Measurements from ENCODE around the gene TRPM4. TPM values are rescaled to one million over a fixed set of nuclear protein-coding genes. Genes with fewer than 3 reads are reported as not detected.
"Not testable (repeated sequence)": the region's sequence is repeated elsewhere in the genome, so short reads cannot be mapped to it uniquely, and the experiment has no call there.

TRPM4 gene
- total RNA-seq, 3 donors from 2014 or later = 0.37 to 0.43 (median 0.38) TPM

- not testable (repeated sequence) for H3K36me3 Mint-ChIP-seq (ENCODE audit: insufficient read depth); H3K4me3 Mint-ChIP-seq; DNase-seq; ATAC-seq; H3K9me3 Mint-ChIP-seq; H3K4me1 Mint-ChIP-seq (ENCODE audit: low read depth); H3K27me3 Mint-ChIP-seq (ENCODE audit: low read depth)
Measured at GRCh38 chr19:49182010-49182847, 24.6 kb downstream of the TRPM4 start.

DNA sequence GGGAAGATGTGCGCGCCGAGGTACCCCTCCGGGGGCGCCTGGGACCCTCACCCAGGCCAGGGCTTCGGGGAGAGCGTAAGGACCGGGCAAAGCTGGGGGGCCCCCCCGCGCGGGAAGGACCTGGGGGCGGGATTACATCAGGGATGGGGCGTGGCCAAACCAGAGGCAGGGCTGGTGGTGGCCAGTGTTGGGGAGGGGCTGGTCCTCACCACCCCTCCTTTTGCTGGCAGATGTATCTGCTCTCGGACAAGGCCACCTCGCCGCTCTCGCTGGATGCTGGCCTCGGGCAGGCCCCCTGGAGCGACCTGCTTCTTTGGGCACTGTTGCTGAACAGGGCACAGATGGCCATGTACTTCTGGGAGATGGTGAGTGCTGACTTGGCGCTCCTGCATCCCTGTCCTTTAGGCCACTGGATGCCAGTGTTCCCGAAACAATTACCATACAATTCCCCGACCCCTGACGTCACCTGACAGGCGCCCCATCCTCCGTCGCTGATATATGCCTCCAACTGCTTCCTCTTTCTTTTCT, 25.3 kb downstream of the TRPM4 start:
- Mint-ChIP-seq H3K27me3 (ENCODE audit: low read depth) (peaks cover 7% of the 10 kb centered on the region), H3K9me3 (peaks cover 5% of the 10 kb centered on the region), H3K4me3 (no peak overlapping the region), H3K36me3 (ENCODE audit: insufficient read depth) (no peaks in the 10 kb centered on the region), H3K4me1 (ENCODE audit: low read depth) (no peaks in the 10 kb centered on the region)
- DNase-seq (no peak), ATAC-seq (no peak)

- DNase-seq (no peak), ATAC-seq (no peak)
- H3K4me3 Mint-ChIP-seq = no peak overlapping the region
- H3K4me1 Mint-ChIP-seq (ENCODE audit: low read depth) = peaks cover 8% of the 10 kb centered on the region
- no peaks in the 10 kb centered on the region for H3K36me3 Mint-ChIP-seq (ENCODE audit: insufficient read depth)
- H3K27me3 Mint-ChIP-seq (ENCODE audit: low read depth) = peaks cover 3% of the 10 kb centered on the region
- H3K9me3 Mint-ChIP-seq = peaks cover 5% of the 10 kb centered on the region
Measured at GRCh38 chr19:49186108-49186507, 28.5 kb downstream of the TRPM4 start.

- ATAC-seq (no peak), DNase-seq (no peak)
- Mint-ChIP-seq H3K27me3 (ENCODE audit: low read depth) (no peaks in the 10 kb centered on the region), H3K4me1 (ENCODE audit: low read depth) (peaks cover 8% of the 10 kb centered on the region), H3K36me3 (ENCODE audit: insufficient read depth) (no peaks in the 10 kb centered on the region), H3K9me3 (peaks cover 5% of the 10 kb centered on the region), H3K4me3 (no peak overlapping the region)
Measured at GRCh38 chr19:49188626-49189200, 31.1 kb downstream of the TRPM4 start.

GRCh38 chr19:49189259-49189658, 31.7 kb downstream of the TRPM4 start:
- Mint-ChIP-seq H3K27me3 (ENCODE audit: low read depth) (no peaks in the 10 kb centered on the region), H3K9me3 (peaks cover under 1% of the 10 kb centered on the region), H3K36me3 (ENCODE audit: insufficient read depth) (no peaks in the 10 kb centered on the region), H3K4me1 (ENCODE audit: low read depth) (peaks cover 8% of the 10 kb centered on the region), H3K4me3 (no peak overlapping the region)
- ATAC-seq (no peak), DNase-seq (no peak)

GRCh38 chr19:49190781-49191180, 33.2 kb downstream of the TRPM4 start:
- Mint-ChIP-seq H3K36me3 (ENCODE audit: insufficient read depth) (no peaks in the 10 kb centered on the region), H3K4me3 (no peak overlapping the region), H3K27me3 (ENCODE audit: low read depth) (no peaks in the 10 kb centered on the region), H3K4me1 (ENCODE audit: low read depth) (peaks cover 8% of the 10 kb centered on the region), H3K9me3 (no peaks in the 10 kb centered on the region)
- DNase-seq (no peak), ATAC-seq (no peak)

- Mint-ChIP-seq H3K27me3 (ENCODE audit: low read depth) (peaks cover under 1% of the 10 kb centered on the region), H3K36me3 (ENCODE audit: insufficient read depth) (no peaks in the 10 kb centered on the region), H3K4me1 (ENCODE audit: low read depth) (peaks cover 9% of the 10 kb centered on the region), H3K4me3 (no peak overlapping the region), H3K9me3 (no peaks in the 10 kb centered on the region)
- DNase-seq (no peak), ATAC-seq (no peak)
Measured at GRCh38 chr19:49193822-49194394, 36.3 kb downstream of the TRPM4 start.

GRCh38 chr19:49194408-49194807, 36.8 kb downstream of the TRPM4 start:
- Mint-ChIP-seq H3K36me3 (ENCODE audit: insufficient read depth) (no peaks in the 10 kb centered on the region), H3K4me3 (no peak overlapping the region), H3K27me3 (ENCODE audit: low read depth) (peaks cover 2% of the 10 kb centered on the region), H3K4me1 (ENCODE audit: low read depth) (peaks cover 7% of the 10 kb centered on the region), H3K9me3 (no peaks in the 10 kb centered on the region)
- no peak for ATAC-seq
- DNase-seq = no peak

DNA sequence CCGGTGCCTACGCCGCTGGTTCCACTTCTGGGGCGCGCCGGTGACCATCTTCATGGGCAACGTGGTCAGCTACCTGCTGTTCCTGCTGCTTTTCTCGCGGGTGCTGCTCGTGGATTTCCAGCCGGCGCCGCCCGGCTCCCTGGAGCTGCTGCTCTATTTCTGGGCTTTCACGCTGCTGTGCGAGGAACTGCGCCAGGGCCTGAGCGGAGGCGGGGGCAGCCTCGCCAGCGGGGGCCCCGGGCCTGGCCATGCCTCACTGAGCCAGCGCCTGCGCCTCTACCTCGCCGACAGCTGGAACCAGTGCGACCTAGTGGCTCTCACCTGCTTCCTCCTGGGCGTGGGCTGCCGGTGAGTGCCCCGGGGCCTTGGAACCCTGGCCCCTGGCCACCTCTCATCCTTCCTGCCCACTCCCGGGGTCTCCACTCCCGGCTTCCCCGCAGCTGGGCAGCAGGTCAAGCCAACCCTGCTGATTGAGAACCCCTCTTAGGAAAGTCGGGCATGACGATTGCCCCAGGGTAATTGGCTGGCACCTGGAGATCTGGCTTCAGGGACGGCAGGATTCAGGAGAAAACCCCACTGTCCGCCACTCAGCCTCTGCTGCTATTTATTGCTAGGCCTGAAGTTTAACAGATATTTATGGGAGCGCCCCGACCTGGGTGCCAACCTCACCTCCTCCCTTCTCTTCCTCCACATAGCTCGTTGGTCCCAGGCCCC, 39.1 kb downstream of the TRPM4 start:
- ATAC-seq (no peak), DNase-seq (no peak)
- Mint-ChIP-seq H3K4me1 (ENCODE audit: low read depth) (peaks cover 3% of the 10 kb centered on the region), H3K4me3 (no peak overlapping the region), H3K27me3 (ENCODE audit: low read depth) (peaks cover 2% of the 10 kb centered on the region), H3K36me3 (ENCODE audit: insufficient read depth) (no peaks in the 10 kb centered on the region), H3K9me3 (no peaks in the 10 kb centered on the region)

- no peak overlapping the region for H3K4me3 Mint-ChIP-seq
- H3K36me3 Mint-ChIP-seq (ENCODE audit: insufficient read depth) = no peaks in the 10 kb centered on the region
- ATAC-seq (peak; percentile 59 to 62), DNase-seq (no peak)
- peaks cover 3% of the 10 kb centered on the region for H3K4me1 Mint-ChIP-seq (ENCODE audit: low read depth)
- peaks cover 2% of the 10 kb centered on the region for H3K27me3 Mint-ChIP-seq (ENCODE audit: low read depth)
- no peaks in the 10 kb centered on the region for H3K9me3 Mint-ChIP-seq
Measured at GRCh38 chr19:49200238-49200862, 42.8 kb downstream of the TRPM4 start.

DNA sequence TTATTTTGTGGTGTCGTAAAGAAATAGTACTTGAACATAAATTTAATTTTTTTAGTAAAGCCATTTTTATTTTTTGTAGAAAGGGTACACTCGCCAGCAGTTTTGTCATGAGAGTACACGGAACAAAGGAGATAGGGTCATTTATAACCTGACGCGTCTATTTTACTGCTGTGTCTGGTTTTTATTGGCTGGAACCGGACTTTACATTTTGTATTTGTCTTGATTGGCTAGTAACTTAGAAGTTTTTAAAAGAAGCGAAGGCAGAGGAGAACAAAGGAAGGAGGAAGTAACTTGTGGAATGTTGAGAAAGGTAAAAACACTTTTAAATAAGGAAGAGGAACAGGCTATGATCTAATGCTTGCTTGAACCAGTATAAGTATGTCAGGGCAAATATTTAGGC, 43.5 kb downstream of the TRPM4 start:
- Mint-ChIP-seq H3K4me1 (ENCODE audit: low read depth) (peaks cover 3% of the 10 kb centered on the region), H3K4me3 (no peak overlapping the region)
- ATAC-seq = no peak

DNA sequence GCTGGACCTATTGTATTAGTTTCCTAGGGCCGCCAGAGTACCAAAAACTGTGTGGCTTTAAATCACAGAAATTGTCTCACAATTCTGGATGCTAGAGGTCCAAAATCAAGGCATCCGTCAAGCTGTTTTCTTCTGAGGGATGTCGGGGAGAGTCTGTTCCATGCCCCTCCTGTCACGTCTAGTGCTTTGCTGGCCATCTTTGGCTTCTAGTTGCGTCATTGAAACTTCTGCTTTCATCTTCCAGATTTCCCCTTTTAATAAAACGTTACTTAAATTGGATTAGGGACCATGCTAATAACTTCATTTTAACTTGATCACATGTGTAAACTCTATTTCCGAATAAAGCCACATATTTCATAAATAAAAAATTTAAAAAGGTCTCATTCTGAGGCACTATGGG, 47.5 kb downstream of the TRPM4 start:
- no peak for ATAC-seq
- Mint-ChIP-seq H3K4me1 (ENCODE audit: low read depth) (peaks cover 5% of the 10 kb centered on the region), H3K9me3 (no peaks in the 10 kb centered on the region), H3K4me3 (no peak overlapping the region), H3K27me3 (ENCODE audit: low read depth) (peaks cover 8% of the 10 kb centered on the region), H3K36me3 (ENCODE audit: insufficient read depth) (no peaks in the 10 kb centered on the region)
- no peak for DNase-seq

More for the DNA sequence above, 43.5 kb downstream of the TRPM4 start:
- no peaks in the 10 kb centered on the region for H3K36me3 Mint-ChIP-seq (ENCODE audit: insufficient read depth)
- no peaks in the 10 kb centered on the region for H3K9me3 Mint-ChIP-seq
- no peak for DNase-seq
- H3K27me3 Mint-ChIP-seq (ENCODE audit: low read depth) = peaks cover 2% of the 10 kb centered on the region

GRCh38 chr19:49209502-49209901, 51.9 kb downstream of the TRPM4 start:
- DNase-seq; H3K4me3 Mint-ChIP-seq; H3K9me3 Mint-ChIP-seq; ATAC-seq; H3K36me3 Mint-ChIP-seq (ENCODE audit: insufficient read depth); H3K27me3 Mint-ChIP-seq (ENCODE audit: low read depth): not testable (repeated sequence)
- H3K4me1 Mint-ChIP-seq (ENCODE audit: low read depth) = peaks cover 13% of the 10 kb centered on the region
